GM12878 (cell line): ENCODE results near the gene RGS14. TPM values are rescaled to one million over a fixed set of nuclear protein-coding genes. Genes with fewer than 3 reads are reported as not detected.
A peak's percentile ranks its signal among the peaks of the same experiment; 100 is the strongest.

Source experiments
- ATF3 ChIP-seq: IDR thresholded peaks from 2 replicates; pipeline ENCODE4 v1.6.1; 2011; ENCODE audit warnings: low read depth, mild to moderate bottlenecking, low read length, moderate library complexity, borderline replicate concordance; ENCODE audit errors: extremely low read depth
- BCL11A ChIP-seq: IDR thresholded peaks from 2 replicates; pipeline ENCODE4 v1.6.1; 2011; ENCODE audit warnings: low read depth, low read length
- CEBPZ ChIP-seq: fragments of 150-350 bp; IDR thresholded peaks from 2 replicates; pipeline ENCODE4 v1.6.1; 2016; ENCODE audit warnings: low read depth, low read length
- MTA3 ChIP-seq: IDR thresholded peaks from 2 replicates; pipeline ENCODE4 v1.6.1; 2012; ENCODE audit warnings: low read length, inconsistent platforms, borderline replicate concordance
- NBN ChIP-seq: fragments of 450-650 bp; IDR thresholded peaks from 2 replicates; pipeline ENCODE4 v1.6.1; 2016
- NFYA ChIP-seq: IDR thresholded peaks from 2 replicates; pipeline ENCODE4 v1.6.1; 2011; ENCODE audit warnings: low read depth, mild to moderate bottlenecking, low read length, improper control_type of control experiment, borderline replicate concordance
- PKNOX1 ChIP-seq: fragments of 450-650 bp; IDR thresholded peaks from 2 replicates; pipeline ENCODE4 v1.6.1; 2016; ENCODE audit warnings: mild to moderate bottlenecking
- POLR2A ChIP-seq: IDR thresholded peaks from 2 replicates; pipeline ENCODE4 v1.6.1; 2011; ENCODE audit warnings: low read depth, mild to moderate bottlenecking, low read length
- POLR2AphosphoS2 ChIP-seq: IDR thresholded peaks from 2 replicates; pipeline ENCODE4 v1.6.1; 2011; ENCODE audit warnings: low read depth, mild to moderate bottlenecking, low read length, improper control_type of control experiment, moderate library complexity
- POU2F2 ChIP-seq: IDR thresholded peaks from 3 replicates; pipeline ENCODE4 v1.6.1; 2011; ENCODE audit warnings: low read depth, mild to moderate bottlenecking, low read length, borderline replicate concordance
- RAD51 ChIP-seq: fragments of 450-650 bp; IDR thresholded peaks from 2 replicates; pipeline ENCODE4 v1.6.1; 2016; ENCODE audit warnings: moderate library complexity, mild to moderate bottlenecking, inconsistent platforms
- RBBP5 ChIP-seq: fragments of 200-600 bp; sonication (generic); conservative IDR thresholded peaks from 2 replicates; pipeline ENCODE4 v1.6.1; 2016
- SMC3 ChIP-seq: IDR thresholded peaks from 2 replicates; pipeline ENCODE4 v1.6.1; 2011; ENCODE audit warnings: low read length, improper control_type of control experiment, borderline replicate concordance
- SREBF1 ChIP-seq: IDR thresholded peaks from 2 replicates; pipeline ENCODE4 v1.6.1; 2012; ENCODE audit warnings: mild to moderate bottlenecking, low read length
- TCF3 ChIP-seq: IDR thresholded peaks from 2 replicates; pipeline ENCODE4 v1.6.1; 2012; ENCODE audit warnings: low read depth, mild to moderate bottlenecking, low read length, borderline replicate concordance; ENCODE audit not compliant: insufficient read depth
- ZBTB11 ChIP-seq: fragments of 450-650 bp; formaldehyde crosslinking; IDR thresholded peaks from 2 replicates; pipeline ENCODE4 v1.5.0; 2022; ENCODE audit warnings: mild to moderate bottlenecking, missing genetic modification characterization
- ZBTB33 ChIP-seq: fragments of 450-650 bp; IDR thresholded peaks from 2 replicates; pipeline ENCODE4 v1.6.1; 2017; ENCODE audit warnings: mild to moderate bottlenecking
- ZNF207 ChIP-seq: fragments of 450-650 bp; IDR thresholded peaks from 2 replicates; pipeline ENCODE4 v1.6.1; 2014; ENCODE audit warnings: antibody characterized with exemption, mild to moderate bottlenecking, borderline replicate concordance
- polyA plus RNA-seq, 11 experiments: library from polyadenylated mRNA; depleted of rRNA in 4 of 11; unstranded in 6 of 11; stranded (reverse) in 5 of 11; fragments of >200 nt; fragmentation: Nextera tagmentation in 4 of 11; fragmentation: Illumina TruSeq in 1 of 11; extraction: Ambion mirVana in 4 of 11; extraction: Trizol in 1 of 11; gene quantifications; 1 replicate in 1 of 11; 2 replicates in 10 of 11; pipeline versions ENCODE4 v1.2.1 to v1.2.3, GENCODE V29; 2011 to 2016; ENCODE audit warnings: inconsistent platforms in 2 of 11, missing spikeins in 2 of 11, low read depth in 1 of 11
- total RNA-seq, 4 experiments: library from RNA; depleted of rRNA in 3 of 4; stranded (reverse); fragments of >200 nt in 3 of 4; fragmentation: Illumina TruSeq in 1 of 4; extraction: Trizol in 1 of 4; gene quantifications; 2 replicates each; pipeline versions ENCODE4 v1.2.1 to v1.2.3, GENCODE V29; 2013 to 2021

RGS14 gene
- total and polyA plus RNA-seq, 10 of the 15 experiments (the other 5 are each of a cell fraction or from before 2014, with no cell fraction given): 0.19 to 88.7 (median 54.8) TPM

GRCh38 chr5:177390363-177391300 is 32.9 kb downstream of the RGS14 start (continued):
- TF ChIP-seq NBN (no peak), POLR2A (no peak), ZBTB11 (no peak), SREBF1 (no peak), ATF3 (peak; percentile 45; the same call in 1 of the 2 replicates), POLR2AphosphoS2 (no peak), PKNOX1 (peak; percentile 31; the same call in 1 of the 2 replicates), ZNF207 (0 out of 2 replicates have a peak, but pooled peaks have one; percentile 43), NFYA (no peak), RBBP5 (no peak), POU2F2 (peak; percentile 52; the same call in 1 of the 3 replicates), CEBPZ (no peak), RAD51 (peak; percentile 95), BCL11A (no peak), ZBTB33 (peak; percentile 6; the same call in 1 of the 2 replicates), MTA3 (no peak), TCF3 (no peak), SMC3 (peak; percentile 95)
